NCI-H524 (cell line): ENCODE measurements around the gene BHLHE40.

Experiments used
- DNase-seq, 2 experiments: peaks; one replicate each; lab custom pipeline; 2025; lab: John Stamatoyannopoulos, UW

The BHLHE40 gene

DNA sequence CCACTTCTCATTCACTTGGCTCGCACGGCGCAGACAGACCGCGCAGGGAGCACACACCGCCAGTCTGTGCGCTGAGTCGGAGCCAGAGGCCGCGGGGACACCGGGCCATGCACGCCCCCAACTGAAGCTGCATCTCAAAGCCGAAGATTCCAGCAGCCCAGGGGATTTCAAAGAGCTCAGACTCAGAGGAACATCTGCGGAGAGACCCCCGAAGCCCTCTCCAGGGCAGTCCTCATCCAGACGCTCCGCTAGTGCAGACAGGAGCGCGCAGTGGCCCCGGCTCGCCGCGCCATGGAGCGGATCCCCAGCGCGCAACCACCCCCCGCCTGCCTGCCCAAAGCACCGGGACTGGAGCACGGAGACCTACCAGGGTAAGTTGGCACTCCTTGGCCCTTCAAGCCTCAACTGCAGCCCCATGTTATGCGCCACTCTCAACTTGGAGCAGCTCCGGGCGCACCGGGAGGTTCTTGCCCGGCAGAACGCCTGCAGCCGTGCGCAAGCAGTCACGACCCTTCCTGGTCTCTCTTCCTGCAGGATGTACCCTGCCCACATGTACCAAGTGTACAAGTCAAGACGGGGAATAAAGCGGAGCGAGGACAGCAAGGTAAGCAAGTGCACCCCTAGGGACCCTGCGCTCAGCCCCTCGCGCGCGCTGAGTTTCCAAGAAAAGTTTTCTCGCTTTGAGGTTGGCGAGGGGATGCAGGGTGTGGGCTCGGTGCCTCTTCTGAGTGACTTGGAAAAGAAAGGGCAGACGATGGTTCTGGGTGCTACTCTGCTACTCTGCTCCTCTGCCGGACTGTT, at the start of gene BHLHE40:
TSS of gene BHLHE40 (plus strand) at position 10 of the 801 bp plus-strand sequence. CDS start at position 292, 282 bp downstream.
- peak; percentile 48 to 52 for DNase-seq

DNA sequence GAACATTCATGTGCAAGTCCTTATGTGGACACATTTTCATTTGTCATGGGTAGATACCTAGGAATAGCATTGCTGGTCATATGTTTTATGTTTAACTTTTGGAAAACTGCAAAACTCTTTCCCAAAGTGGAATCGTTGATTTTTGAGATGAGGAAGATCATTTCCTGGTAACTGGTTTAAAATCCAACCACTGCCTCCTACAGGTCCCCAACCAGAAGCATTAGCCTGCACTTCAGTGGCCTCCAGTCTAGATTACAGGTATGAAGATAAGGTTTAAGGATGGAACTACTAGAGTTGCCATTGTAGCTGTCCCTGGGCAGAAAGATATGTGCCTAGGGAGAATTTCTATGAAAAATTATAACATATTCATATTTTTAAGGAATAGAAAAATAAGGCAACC, 48.7 kb upstream of the BHLHE40 start:
- no peak for DNase-seq

DNA sequence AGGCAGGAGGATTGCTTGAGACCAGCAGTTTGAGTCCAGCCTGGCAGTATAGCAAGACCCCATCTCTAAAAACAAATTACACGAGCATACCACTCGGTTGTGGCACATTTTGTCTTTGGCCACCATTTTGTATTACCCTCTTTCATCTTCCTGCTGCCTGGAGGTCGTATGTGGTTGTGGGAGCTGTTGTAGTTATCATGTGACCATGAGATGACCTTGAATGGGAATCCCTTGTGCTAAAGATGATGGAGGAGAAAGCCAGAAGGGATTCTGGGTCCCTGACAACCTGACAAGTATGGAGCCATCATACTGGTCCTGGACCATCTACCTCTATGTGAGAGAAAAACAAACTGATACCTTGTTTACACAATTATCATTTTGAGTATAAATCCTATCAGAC, 45.2 kb upstream of the BHLHE40 start:
- no peak for DNase-seq

DNA sequence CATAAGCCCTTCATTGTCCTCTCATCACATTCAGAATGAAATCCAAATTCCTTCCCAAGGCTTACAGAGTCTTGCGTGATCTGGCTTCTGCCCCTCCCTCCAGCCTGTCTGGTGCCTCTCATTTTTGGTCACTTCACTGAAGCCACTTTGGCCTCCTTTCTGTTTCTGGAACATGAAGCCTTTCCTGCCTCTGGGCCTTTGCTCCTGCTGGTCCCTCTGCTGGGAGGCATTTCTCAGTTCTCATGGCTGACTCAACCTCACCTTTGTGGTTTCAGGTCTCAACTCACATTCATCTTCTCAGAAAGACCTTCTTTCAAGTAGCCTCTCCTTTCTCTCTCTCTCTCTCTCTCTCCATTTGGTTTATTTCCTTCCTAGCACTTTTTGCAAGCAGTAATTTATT, 43.9 kb upstream of the BHLHE40 start:
- DNase-seq: no peak

DNA sequence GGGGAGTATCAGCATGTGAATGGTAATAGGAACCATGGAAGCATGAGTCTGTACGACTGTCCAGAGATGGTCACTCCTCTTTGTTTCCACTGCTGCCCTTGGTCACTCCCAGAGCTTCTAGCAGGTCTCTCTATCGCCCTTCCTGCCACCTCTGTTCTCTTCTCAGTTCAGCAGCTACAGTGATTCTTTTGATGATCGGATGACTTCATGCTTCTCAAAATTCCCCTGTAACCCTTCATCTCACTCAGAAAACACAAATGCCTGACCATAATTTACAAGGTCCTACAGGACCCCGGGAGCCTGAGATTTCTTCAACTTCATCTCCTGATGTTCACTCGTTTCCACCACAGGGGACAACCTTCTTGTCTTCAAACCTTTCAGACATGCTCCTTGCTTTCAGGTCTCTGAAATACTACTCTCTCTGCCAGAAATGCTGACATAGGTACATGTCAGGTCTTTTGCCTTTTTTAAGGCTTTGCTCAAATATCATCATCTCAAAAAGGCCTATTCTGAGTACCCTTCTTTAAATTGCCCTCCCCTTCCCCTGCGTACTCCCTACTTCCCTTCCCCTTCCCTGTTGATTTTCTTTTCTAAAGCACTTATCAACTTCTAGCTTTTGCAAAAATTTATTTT, 42.1 kb upstream of the BHLHE40 start:
- no peak for DNase-seq

DNA sequence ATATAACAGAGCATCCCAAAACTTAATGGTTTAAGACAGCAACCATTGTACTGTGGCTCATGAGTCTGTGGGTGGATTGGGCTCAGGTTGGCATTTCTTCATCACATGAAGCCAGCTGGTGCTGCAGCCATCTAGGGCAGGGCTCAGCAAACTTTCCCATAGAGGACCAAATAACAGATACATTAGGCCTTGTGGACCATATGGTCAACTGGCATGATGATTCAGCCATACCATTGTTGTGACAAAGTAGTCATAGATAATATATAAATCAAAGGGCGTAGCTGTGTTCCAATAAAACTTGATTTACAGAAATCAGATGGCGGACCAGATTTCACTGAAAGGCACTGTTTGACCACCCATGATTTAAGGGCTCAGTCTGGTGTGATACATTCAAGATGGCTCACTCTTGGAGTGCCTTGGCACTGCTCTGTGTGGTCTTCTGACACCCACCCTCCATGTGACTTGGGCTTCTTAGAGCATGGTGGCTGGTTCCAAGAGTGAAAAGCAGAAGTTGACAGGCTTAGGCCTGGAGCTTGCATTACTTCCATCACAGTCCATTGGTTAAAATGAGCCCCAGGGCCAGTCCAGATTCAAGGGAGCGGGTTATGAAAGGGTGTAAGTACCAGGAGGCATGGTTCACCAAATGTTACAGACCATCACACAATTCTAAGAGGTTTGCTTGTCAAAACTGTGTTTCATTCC, 40.8 kb upstream of the BHLHE40 start:
- no peak for DNase-seq

DNA sequence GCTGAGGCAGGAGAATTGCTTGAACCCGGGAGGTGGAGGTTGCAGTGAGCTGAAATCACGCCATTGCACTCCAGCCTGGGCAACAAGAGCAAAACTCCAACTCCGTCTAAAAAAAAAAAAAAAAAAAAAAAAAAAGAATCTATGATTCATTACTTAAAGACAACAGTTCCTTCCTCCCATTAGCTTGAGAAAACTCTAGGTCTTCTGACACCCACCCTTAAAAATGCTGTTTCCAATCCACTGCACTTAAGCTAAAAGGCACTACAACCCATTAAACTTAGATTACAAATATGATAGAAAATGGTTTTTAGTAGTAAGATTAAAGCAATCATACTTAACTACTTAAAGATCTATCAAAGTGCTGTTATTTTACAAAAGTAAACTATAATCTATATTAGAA, 40.0 kb upstream of the BHLHE40 start:
- DNase-seq: no peak

DNA sequence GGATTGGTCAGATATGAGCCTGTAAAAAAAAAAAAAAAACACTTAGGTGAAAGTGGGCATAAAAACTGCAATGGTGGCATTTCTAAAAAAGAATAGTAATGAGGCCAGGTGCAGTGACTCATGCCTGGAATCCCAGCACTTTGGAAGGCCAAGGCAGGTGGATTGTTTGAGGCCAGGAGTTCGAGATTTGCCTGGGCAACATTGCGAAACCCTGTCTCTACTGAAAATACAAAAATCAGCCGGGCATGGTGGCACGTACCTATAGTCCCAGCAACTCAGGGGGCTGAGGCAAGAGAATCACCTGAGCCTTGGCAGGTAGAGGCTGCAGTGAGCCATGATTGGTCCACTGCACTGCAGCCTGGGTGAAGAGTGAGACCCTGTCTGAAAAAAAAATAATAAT, 38.3 kb upstream of the BHLHE40 start:
- DNase-seq: no peak

DNA sequence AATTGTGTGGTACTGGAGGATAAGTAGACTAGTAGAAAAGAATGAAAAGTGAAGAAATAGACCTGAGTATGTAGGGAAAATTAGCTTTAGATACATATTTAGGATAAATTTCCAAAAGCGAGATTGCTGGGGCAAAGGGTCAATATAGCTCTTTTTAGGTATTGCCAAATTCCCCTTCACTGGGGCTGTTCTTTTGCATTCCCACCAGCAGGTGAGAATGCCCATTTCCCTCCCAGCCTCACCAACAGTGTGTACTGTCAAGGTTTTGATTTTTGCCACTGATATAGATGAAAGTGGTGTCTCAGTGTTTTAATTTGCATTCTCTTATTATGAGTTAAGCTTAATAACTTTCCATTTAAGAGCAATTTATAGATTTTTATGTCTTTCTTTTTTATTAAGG, 35.7 kb upstream of the BHLHE40 start:
- DNase-seq: no peak

DNA sequence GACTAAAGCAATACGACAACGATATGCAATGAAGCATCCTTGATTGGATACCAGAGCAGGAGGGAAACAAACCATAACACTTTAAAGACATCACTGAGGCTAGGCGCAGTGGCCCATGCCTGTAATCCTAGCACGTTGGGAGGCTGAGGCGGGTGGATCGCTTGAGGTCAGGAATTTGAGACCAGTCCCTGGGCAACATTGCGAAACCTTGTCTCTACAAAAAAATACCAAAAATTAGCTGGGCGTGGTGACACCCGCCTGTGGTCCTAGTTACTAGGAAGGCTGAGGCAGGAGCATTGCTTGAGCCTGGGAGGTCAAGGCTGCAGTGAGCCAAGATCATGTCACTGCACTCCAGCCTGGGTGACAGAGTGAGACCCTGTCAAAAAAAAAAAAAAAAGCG, 33.9 kb upstream of the BHLHE40 start:
- DNase-seq: no peak

DNA sequence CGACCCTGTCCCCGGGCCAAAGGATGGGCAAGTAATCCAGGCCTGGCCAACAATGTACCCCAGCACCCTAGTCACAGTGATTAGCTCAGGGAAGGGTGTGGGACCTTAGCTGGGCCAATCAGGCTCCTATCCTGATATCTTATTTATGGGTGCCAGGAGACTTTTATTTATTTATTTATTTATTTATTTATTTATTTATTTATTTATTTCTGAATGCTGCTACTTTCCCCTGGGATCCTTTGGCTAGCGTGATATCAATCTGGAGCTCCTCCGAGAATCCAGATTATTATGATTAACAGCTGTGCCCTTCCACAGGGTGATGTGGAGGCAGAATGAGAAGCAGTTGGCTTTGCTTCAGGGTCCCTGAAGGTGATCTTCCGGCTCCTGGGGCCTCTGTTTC, 32.2 kb upstream of the BHLHE40 start:
- DNase-seq: no peak

DNA sequence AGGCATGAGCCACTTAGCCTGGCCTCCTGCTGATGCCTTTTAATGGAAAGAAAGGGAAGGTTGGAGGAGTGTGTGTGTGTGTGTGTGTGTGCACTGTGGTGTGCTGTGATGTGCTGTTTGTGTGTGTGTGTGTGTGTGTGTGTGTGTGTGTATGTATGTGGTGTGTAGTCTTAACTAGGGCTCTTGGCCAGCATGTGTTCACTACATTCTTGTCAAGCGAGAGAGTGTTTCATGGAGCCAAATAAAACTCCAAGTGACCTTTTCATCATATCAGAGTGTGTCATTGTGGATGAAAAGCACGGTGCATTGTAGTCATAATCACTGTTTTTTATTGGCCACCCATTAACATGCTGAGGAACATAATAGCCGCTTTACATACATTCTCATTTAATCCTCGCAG, 30.8 kb upstream of the BHLHE40 start:
- no peak for DNase-seq

DNA sequence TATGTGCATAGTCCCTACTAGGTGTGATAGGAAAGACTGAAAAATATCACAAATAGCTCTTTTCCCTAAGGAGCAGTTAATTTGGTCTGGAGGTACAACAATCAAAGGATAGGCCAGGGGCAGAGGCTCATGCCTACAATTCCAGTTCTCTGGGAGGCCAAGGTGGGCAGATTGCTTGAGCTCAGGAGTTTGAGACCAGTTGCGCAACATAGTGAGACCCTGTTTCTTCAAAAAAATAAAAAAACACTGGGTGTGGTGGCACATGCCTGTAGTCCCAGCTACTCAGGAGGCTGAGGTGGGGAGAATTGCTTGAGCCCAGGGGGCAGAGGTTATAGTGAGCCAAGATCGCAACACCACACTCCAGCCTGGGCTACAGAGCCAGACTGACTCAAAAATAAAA, 30.2 kb upstream of the BHLHE40 start:
- DNase-seq: no peak

DNA sequence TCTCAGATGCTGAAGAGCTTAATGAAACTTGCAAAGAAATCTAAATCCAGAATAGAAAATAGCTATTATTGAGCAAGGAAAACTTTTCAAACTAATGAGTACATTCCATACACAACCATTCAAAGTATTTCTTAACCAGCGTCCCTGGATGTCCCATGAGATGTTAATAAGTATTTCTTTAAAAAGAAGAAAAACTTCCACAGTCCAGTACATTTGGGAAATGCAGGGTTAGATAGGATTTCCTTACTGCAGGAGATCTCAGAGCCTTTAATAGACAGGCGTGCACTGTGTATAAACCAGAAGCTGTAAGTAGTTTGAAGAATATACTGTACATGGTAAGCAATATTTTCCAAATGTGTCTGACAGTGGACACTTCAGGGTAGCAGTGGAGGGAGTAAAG, 29.6 kb upstream of the BHLHE40 start:
- no peak for DNase-seq

DNA sequence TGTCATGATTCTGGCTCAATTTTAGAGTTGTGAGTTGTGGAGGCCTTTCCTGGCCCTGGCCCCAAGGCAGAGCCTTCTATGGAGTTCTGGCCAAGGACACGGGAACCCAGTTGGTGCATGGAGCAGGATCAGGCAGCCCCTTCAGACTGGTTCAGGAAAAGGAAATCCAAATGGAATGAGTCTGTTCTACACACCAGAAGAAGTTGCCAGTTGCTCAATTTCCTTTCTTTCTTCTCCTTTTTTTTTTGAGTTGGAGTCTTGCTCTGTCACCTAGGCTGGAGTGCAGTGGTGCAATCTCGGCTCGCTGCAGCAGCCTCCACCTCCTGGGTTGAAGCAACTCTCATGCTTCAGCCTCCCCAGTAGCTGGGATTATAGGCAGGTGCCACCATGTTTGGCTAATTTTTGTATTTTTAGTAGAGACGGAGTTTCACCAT, 28.9 kb upstream of the BHLHE40 start:
- DNase-seq: no peak

DNA sequence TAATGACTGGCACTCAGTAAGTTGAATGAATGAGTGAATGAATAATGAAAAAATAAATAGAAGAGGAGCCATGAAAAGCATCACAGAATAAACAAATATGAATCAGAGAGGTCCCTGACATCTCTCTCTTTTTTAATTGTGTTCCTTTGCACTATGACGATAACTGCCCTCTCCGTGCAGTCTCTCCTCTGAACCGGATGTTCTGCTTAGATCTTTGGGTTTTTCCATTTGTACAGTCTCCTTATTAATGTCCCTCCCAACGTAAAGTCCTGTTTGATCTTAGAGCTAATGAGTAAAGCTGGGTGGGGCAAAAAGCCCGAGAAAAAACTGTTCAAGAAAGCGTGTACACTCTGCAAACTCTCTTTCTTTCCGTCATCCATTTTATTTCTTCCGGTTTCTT, 28.3 kb upstream of the BHLHE40 start:
- no peak for DNase-seq

DNA sequence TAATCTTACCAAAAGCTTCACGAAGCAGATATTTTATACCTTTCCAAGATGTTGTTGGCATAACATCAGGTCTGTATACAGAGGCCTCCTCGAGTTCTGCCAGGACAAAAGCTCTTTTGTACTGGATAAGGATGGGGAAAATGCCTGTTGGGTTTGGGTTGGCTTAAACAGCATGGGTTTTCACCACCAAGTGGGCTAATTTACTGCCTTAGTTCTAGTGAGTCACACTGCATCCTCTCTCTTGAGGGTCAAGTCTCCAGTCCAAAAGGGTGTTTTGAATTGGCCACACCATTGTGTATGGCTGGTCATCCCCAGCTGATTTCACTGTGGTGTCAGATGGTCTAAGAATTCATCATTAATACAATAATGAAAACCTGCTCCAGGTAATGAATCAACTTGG, 26.1 kb upstream of the BHLHE40 start:
- DNase-seq: no peak

DNA sequence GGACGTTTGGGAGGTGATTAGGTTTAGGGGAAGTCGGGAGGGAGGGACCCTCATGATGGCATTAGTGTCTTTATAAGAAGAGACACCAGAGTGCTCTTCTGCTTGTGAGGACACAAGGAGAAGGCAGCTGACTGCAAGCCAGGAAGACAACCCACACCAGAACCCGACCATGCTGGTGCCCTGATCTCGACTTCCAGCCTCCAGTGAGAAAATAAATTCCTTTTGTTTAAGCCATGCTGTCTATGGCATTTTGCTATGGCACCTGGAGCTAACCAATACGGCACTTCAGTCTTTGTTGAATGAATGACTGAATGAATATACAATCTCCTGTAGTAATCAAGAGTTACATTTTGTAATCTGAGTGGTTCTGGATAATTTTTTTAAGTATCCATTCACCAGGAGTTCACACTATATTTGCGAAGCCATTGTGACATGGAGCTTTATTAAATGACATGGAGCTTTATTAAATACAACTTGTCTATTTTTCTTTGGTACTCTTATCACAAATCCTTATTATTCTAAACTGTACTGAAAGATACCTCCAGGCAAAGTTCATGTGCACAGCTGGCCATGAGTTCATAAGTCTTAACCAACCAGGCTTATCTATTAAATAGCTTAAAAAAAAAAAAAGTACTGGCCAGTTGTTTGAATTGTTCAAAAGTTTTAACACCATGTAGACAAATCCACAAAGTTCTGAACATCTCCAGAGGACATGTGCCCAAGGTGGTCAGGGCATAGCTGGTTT, 24.8 kb upstream of the BHLHE40 start:
- DNase-seq: no peak

DNA sequence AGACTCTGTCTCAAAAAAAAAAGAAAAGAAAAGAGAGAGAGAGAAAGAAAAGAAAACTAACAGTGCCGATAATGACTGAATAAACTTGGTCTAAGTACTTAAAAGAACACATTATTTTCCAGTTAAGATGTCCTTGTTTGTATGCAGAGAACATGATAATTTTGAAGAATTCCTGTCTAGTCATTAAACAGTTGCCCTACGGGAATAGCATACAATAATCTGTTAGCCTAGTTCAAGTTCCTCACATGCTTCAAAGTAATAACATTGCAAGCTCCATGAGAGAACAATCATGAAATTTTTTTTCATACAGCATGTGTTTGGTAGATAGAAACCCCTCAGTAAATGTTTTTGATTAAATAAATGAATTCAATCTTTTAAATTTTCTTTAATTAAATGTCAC, 23.1 kb upstream of the BHLHE40 start:
- DNase-seq: no peak

DNA sequence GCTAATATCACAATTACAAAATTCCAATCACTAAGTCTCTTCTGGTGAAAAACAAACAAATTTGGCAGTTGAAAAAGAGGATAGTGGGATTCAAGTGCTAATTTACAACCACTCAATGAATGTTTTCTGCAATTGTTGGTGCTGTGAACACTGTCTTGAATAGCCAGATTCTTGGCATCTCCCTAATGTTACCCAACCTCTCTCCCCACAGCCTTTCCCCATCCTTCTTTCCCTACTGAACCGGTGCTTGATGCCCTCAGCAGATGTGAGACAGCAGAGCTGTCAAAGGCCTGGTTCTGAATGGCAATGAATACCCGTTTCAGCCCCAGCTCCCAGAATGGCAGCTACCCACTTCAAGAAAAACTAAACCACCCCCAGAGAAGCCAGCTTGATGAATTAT, 22.5 kb upstream of the BHLHE40 start:
- DNase-seq: no peak

DNA sequence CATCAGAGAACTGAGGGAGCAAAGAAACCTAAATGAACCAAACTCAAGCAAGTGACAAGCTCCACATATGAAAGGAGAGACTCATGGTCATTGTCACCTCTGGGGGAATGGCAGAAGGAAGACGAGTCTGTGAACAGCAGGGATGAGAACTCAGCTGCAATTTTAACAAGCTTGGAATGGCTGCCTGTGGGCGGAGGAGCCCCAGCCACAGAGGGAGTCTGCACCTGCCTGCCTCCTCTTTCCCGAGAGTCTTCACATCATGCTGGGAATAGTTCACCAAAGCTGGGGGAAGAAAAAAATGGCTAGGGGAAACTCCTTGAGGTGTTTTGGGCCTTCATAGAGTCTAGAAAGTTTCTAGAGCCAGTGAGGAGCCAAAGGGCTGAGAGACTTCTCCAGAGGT, 21.3 kb upstream of the BHLHE40 start:
- DNase-seq: no peak

DNA sequence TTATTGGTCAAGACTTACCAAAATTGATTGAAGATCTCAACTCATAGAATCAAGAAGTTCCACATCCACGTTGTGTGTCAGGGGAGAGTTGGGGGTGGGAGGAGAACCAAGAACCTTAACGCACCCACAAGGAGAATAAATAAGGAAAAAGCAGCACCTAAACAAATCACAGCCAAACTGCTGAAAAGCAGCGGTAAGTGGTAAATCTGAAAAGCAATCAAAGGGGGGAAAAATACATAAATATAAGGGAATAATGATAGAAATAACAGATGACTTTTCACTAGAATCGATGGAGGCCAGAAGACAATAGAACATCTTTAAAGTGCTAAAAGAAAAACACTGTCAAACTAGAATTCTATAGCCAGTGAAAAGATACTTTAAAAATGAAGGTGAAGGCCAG, 20.1 kb upstream of the BHLHE40 start:
- DNase-seq: no peak
